ENCODE results near the gene MGAT5B.

MGAT5B gene

DNA sequence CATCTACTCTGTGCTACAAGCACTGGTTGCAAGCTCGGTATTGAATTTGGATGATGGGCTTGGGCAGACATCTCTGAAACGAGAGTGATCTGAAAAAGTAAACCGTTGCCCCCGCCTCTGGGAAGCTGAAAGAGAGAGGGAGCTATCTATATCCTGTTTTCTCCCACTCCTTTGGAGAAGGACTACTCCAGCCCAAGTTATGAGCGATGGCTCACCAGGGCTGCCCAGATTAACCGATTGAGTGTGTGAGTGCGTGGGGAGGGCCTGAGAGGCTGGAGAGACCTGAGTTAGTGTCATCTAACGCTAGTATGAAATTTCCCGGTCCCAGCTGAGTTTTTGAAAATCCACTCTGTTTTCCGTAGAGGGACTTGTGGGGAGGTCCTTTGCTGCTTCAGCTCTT, 11.5 kb downstream of the MGAT5B start:
- no peak for DNase-seq (ENCODE audit: low read depth)

DNA sequence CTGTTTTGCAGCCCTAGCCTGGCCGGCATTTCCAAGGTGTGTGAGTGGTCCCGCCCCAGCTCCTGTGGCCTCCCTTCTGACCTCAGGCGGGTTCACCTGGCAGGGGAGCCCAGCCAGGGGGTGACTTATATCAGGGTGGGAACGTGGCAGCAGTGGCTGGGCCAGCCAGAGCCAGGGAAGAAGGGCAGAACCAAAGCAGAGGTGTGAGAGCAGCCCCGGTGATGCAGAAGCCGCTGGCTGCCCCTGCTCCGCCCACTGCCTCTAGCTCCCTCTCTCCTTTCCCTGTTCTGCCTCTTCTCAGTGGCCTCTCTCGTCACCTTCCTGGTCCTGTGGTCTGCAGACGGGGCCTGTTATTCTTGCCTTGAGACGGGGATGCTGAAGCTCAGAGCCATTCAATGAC, 12.1 kb downstream of the MGAT5B start:
- no peak for DNase-seq (ENCODE audit: low read depth)

DNA sequence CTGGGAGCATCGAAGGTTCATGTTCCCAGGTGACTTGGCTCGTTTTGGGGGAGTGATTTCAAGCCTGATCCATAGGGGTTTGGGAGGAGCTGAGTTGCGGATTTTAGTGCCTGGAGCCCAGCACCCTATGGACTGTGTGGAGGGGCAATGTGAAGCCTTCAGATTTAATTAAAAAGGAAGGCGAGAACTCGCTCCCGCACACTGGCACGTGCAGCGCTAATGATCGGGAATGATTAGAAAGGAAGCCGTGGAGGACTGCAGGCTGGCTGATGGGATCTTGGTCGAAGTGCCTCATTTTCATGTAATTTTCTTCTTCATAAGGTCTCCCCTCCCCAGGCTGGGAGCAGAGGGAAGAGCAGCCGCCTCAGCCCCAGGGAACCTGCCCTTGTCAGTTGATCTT, 12.8 kb downstream of the MGAT5B start:
- no peak for DNase-seq (ENCODE audit: low read depth)

DNA sequence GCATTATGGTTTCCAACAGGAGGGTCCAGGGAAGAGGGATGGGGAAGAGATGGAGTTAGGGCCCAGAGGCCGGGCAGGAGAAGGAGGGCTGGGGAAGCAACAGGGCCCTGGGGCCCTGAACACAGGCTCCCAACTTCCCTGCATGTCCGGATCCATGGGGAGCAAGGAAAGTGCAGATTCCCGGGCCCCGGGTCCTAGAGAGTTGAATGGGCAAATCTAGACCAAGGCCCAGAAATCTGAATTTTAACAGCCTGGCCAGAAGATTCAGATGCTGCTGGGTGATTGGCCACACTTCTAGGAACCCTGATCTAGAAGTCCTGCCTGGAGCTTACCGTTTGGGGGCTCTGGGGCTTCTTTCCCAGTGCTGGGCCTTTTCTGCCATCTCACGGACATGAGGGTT, 13.2 kb downstream of the MGAT5B start:
- DNase-seq (ENCODE audit: low read depth), result no peak

DNA sequence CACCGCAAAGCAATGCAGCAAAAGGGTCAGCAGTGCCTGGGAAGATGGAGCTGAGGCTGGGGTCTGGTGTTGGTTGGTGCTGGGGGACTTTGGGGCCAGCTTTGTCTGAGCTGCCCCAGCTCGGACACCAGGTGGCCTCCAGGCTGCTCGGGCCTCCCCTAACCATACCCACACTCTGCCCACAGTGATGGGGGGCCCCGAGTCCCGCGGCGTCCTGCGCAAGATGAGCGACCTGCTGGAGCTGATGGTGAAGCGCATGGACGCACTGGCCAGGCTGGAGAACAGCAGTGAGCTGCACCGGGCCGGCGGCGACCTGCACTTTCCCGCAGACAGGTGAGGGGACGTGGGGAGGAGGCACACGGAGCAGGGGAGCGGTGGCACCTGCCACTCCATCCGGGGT, 13.8 kb downstream of the MGAT5B start:
- DNase-seq (ENCODE audit: low read depth), result no peak

DNA sequence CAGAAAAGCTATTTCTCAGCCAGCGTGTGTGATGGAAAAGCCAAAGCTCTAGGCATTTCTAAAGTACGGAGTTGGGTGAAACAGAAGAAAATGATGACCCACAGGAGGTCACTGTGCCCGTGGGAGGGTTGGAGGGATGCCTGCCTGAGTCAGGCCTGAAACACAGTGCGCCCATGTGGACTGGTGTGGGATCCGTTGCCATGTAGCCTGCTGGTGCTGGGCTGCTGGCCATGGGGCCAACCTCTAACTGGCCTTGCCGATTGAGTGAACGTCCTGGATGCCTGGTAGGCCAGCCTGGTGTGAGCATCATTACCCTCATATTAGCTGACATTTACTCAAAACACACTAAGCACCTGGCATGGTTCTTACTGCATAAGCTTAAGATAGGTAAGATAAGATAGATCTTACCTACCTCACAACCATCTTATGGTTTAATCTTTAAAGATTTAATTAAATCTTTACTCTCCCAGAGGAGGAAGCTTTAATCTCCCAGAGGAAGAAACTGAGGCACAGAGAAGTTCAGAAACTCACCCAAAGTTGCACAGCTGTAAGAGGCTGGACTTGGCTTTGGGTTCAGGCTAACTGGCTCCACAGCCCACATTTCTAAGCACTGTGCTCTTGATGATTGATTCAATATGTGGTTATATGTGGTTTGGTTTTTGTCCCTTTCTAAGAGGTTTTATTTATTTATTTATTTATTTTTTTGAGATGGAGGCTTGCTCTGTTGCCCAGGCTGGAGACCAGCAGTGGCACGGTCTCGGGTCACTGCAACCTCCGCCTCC, 15.7 kb downstream of the MGAT5B start:
- no peak for DNase-seq (ENCODE audit: low read depth)

DNA sequence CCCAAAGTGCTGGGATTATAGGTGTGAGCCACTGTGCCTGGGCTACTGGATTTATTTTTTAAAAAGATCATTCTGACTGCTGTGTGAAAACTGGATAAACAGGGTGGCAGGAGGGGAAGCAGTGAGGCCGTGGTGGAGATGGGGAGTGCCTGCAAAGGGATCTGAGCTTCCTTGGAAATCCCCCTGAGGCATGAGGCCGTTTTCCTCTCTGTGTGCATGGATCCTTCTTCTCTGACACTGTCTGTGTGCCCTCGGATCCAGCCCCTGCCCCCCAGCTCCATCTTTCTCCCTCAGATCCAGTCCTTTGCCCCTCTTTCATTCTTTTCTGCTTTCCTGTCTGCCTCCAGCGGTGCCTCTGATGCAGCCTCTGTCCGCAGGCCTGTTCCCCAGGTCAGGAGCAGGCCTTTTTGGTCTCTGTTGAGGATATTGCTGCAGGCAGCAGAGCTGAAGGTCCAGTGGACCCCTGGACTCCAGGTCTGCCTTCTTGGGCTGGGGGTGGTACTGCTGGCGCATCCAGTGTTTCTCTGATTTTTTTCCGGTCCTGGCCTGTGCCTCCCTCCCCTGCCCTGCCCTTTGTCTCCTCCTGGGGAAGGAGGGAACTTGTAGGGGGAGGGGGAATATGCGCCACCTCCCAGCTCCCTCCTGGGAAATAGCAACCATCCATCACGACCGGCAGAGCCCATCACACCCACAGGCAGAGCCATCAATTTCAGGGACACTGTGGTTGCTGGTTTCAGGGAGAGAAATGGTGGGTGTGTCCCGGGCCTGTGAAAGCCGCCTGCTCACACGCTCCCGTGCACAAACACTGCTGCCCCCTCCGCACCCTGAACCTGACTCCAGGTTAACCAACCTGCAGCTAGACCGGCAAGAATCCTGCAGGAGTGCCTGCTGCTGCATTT, 17.0 kb downstream of the MGAT5B start:
- DNase-seq (ENCODE audit: low read depth), result no peak

DNA sequence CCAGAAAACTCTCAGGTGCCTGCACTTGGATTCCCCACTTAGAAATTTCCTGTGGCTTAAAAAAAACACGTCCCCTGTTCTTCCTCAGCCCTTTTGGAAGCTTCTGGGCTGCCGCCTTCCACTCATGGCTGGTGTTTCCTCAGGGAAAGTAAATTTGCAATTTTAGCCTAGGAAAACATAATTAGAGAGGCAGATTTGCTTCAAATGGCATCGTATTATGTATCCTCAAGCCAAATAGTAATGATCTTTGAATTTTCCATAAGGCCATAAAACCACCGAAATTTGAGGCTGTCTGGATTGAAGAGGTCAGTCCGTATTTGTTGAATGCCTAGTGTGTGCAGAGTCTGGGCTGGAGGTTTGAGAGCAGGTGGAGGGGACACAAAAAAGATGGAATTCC, 17.7 kb downstream of the MGAT5B start:
- DNase-seq (ENCODE audit: low read depth), result no peak

DNA sequence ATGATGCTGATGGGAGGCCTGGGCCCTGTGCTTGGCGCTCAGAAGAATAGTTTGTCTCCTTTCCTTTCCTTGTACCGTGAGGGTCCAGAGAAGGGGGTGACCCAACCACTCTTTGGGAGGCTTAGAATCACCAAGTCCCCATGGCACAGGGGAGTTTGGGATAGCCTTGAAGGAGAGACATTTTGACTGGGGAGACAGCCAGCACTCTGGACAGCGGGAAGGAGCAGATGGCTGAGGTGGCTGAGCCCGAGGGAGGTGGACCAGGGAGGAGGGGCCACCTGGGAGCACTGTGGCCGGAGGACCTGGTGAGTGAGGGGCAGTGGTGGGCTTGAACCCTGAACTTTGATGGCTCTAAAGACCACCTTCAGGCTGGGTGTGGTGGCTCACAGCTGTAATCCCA, 18.2 kb downstream of the MGAT5B start:
- DNase-seq (ENCODE audit: low read depth), result no peak

DNA sequence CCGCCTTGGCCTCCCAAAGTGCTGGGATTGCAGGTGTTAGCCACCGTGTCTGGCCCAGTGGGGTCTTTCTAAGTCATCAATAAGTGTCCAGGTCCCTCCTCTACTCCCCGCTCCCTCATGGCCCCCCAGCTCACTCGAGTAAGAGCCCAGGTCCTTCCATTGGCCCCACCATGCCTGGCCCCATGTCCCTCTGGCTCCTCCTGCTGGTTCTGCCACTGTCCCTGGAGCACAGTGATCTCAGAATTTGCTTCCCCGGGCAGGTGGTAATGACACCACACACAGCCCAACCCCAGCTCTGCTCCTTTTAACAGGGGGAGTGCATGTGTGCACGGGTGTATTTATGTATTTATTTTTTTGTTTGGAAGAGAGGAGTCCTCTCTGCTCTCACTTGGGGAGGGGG, 19.6 kb downstream of the MGAT5B start:
- DNase-seq (ENCODE audit: low read depth), result no peak

DNA sequence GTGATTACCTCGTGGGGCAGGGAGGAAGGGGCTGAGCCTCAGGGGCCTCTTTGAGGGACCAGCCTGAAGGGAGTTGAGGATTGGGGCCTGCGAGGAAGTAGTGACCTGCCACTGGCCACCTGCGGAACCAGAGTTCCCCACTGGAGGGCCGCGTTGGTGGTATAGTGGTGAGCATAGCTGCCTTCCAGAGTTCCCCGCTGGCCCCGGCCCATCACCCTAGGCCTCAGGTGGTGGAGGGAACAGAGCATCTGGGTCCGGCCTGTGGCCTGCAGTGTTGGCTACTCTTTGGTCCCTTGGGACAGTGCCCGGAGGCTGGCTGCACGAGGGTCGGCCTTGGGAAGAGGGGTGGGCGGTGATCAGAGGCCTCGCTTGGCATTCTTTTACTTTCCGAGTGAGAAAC, 20.5 kb downstream of the MGAT5B start:
- no peak for DNase-seq (ENCODE audit: low read depth)

DNA sequence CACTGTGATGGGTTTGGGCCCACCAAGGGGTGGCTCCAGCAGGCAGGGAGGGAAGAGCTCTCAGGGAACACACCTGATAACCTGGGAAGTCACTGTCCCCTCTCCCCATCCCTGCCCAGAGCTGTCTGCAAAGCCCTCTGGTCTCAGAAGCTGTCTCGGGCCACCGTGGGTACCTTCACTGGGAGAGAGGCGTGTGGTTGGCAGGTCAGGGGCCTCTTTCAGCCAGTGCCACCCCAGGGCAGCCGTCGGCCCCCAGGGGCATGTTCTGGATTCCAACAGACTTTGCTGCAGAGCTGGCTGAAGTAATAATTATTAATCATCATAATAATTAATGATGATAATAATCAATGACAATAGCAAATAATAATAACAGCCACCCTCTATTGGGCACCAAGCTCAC, 21.1 kb downstream of the MGAT5B start:
- no peak for DNase-seq (ENCODE audit: low read depth)

DNA sequence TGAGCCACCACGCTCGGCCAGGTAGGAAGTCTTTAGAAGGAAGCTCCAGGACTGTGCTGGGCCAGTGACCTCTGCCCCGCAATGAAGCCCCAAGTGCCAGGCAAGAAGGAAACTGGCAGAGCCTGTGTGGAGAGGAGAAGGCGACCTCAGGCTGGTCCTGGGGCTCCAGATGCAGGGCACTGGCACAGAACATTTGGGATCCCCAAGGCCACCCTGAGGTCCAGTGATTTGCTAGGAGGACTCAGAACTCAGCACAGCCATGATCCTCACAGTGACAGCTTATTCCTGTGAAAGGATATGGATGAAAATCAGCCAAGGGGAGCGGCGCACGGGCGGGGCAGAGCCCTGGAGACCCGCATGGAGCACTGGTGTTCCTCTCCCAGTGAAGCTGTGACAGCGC, 24.1 kb downstream of the MGAT5B start:
- no peak for DNase-seq (ENCODE audit: low read depth)

DNA sequence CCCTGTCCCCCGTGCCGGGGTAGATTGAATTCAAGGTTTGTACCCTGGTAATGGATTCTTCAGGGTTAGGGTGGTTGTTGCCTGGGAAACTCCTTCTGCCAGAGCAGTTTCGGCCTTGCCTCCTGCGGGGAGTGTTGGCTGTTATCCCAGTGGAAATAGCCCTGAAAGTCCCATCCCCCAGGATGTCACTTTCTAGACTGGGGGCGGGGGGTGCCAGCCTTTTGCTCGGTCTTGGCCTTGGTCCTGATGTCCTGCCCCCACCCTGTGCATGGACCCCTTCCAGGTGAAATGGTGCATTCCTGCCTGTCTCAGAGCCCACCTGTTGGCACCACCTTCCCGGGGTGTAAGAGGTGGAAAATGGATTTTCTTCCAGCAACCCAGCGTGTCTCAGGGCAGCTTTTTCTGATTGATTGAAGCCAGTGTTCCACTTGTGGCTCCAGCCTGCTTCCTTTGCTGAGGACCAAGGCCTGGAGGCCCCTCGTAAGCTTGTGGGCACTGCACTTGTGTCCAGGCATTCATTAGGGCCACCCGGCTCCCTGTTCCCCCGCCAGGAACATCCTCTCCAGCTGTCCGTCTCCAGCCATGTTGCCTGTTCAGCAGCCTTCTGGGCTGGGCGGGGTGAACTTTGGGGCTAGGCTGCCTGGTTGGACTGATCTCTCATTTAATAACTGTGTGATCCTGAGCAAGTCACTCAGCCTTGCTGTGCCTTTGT, 25.6 kb downstream of the MGAT5B start:
- no peak for DNase-seq (ENCODE audit: low read depth)

DNA sequence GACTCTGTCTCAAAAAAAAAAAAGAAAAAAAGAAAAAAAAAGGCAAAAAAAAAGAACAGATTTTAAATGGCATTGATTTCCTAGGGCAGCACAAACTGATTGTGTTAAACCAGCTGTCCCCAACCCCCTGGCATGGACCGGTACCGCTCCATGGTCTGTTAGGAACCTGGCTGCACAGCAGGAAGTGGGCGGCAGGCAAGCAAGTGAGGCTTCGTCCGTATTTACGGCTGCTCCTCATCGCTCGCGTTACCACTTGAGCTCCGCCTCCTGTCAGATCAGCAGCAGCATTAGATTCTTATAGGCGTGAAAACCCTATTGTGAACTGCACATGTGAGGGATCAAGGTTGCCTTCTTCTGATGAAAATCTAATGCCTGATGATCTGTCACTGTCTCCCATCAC, 26.6 kb downstream of the MGAT5B start:
- DNase-seq (ENCODE audit: low read depth), result no peak

DNA sequence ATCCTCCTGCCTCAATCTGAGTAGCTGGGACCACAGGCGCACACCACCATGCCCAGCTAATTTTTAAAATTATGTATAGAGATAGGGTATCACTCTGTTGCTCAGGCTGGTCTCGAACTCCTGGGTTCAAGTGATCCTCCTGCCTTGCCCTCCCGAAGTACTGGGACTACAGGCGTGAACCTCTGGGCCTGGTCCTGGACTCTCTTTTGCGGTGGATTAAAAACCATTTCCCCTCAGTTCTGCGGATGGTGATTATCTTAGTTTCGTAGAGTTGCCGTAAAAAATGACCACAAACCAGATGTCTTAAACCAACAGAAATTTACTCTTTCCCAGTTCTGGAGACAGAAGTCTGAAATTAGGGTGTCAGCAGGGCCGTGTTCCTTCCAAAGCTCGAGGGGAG, 28.8 kb downstream of the MGAT5B start:
- DNase-seq (ENCODE audit: low read depth), result no peak

DNA sequence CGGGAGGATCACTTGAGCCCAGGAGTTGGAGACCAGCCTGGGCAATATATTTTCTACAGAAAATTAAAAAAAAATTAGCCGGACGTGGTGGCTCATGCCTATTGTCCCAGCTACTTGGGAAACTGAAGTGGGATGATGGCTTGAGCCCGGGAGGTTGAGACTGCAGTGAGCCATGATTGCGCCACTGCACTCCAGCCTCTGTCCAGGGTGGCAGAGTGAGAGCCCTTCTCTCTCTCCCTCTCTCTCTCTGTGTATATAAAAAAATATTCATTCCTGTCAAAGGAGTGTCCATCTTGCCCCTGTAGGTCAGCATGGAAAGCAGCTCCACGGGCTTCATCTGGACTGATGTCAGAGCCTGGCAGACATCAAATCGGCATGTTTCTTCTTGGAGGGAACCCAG, 31.2 kb downstream of the MGAT5B start:
- DNase-seq (ENCODE audit: low read depth), result no peak

DNA sequence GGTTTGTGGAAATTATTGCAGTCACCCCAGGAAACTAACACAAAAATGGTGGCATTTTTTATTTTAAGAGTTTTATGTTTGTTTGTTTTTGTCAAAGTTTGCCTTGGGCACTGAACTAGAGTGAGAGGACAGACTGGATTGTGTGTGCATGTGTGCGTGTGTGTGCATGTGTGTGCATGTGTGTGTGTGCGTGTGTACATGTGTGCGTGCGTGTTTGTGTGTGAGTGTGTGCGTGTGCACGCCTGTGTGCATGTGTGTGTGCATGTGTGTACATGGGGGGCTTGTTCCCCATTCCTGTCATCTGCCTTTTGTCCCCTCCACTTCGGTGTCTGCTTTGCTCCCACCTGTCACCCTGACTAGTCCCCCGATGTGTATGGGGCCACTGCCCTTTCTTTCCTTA, 32.5 kb downstream of the MGAT5B start:
- DNase-seq (ENCODE audit: low read depth), result no peak

DNA sequence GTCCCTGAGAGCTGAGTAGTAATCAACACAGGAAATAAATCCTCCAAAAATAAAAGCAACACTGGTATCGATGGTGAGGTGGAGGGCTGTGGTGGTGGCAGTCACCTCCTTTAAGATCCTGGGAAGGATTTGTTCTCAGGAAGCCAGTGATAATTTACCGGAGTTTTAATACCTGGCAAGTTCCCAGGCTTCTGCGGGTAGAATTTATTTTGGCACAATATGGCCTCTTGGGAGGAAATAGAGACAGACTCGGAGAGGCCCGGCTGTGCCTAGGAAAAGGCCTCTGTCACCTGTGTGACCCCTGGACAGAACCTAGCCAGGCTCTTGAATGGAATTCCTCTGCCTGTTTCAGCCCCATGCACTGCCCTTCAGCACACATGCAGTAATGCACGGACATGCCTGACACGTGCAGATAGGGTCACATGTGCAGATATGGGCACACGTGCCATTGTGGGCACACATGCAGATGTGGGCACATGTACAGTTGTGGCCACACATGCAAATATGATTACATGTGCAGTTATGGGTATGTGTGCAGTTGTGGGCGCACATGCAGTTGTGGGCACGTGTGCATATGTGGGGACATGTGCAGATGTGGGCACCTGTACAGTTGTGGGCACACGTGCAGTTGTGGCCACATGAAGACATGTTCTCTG, 33.5 kb downstream of the MGAT5B start:
- DNase-seq (ENCODE audit: low read depth), result no peak

DNA sequence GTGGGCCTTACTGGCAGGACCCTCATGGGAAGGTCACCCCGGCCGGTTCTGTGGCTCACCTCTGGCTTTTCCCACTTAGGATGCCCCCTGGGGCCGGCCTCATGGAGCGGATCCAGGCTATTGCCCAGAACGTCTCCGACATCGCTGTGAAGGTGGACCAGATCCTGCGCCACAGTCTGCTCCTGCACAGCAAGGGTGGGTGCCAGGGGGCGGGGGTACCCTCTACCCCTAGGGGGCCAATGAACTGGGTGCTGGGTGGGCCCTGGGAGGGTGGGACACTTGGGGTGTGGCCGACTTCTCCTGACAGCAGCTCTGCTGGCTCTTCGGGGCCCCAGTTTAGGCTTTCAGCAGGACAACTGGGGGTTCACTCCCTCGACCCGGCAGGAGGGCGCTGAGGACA, 34.3 kb downstream of the MGAT5B start:
- no peak for DNase-seq (ENCODE audit: low read depth)

DNA sequence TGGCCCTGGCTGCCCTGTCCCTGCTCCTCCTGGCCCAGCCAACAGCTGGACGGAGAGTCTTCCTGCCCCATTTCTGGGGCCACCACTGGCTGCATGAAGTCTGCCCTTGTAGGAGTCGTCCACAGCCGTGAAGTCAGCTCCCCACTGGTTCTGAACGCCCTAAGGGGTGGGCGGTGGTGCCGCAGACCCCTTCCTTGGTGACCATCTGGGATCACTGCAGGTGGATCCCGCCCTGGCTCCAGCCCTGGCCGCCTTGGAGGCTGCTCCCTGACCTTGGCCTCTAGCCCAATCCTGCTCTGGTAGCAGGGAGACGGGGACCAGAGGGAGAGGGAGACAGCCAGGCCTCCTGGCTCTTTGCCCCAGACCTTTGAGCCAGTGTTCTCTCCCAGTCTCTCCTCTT, 35.4 kb downstream of the MGAT5B start:
- DNase-seq (ENCODE audit: low read depth), result no peak

DNA sequence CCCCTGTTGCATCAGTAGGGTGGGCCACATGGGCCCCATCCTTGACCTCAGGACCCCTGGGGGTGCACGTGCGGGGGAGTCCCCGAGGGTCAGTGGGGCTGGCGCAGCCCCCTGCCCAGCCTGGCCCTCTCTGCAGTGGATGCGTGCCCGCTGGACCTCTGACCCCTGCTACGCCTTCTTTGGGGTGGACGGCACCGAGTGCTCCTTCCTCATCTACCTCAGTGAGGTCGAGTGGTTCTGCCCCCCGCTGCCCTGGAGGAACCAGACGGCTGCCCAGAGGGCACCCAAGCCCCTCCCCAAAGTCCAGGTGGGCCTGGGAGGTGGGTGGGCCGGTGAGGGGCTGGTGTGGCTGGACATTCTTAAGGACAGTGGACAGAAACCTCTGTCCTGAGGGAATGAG, 35.9 kb downstream of the MGAT5B start:
- no peak for DNase-seq (ENCODE audit: low read depth)

All from stimulated activated CD8-positive, alpha-beta memory T cell treated with anti-CD3 and anti-CD28 coated beads, Interleukin-12 subunit alpha, Interleukin-12 subunit beta, amount 100 ng/mL, for 4 hours (primary cell).